H1 (cell line): ENCODE measurements around the gene APC2. TPM values are rescaled to one million over a fixed set of nuclear protein-coding genes. Genes with fewer than 3 reads are reported as not detected.

Experiments
- BRCA1 ChIP-seq: IDR thresholded peaks from 2 replicates; pipeline ENCODE4 v1.6.1; 2012; ENCODE audit warnings: low read depth, low read length, improper control_type of control experiment
- CREB1 ChIP-seq: IDR thresholded peaks from 2 replicates; pipeline ENCODE4 v1.6.1; 2012; ENCODE audit warnings: inconsistent platforms
- CTCF ChIP-seq, 3 experiments: IDR thresholded peaks; 1 replicate in 2 of 3; 2 replicates in 1 of 3; pipeline versions ENCODE4 v1.5.1 to v1.6.1; 2011; ENCODE audit warnings: low read length in 3 of 3, mild to moderate bottlenecking in 3 of 3, inconsistent platforms in 2 of 3, low read depth in 1 of 3, moderate library complexity in 1 of 3; ENCODE audit not compliant: insufficient read depth in 1 of 3; ENCODE audit errors: control extremely low read depth in 1 of 3
- KDM5A ChIP-seq: fragments of 200-600 bp; IDR thresholded peaks from 2 replicates; pipeline ENCODE4 v1.7.1; 2012; ENCODE audit warnings: mild to moderate bottlenecking, low read length, inconsistent platforms, mixed read lengths
- POLR2A ChIP-seq, 2 experiments: IDR thresholded peaks; 1 replicate in 1 of 2; 2 replicates in 1 of 2; pipeline ENCODE4 v1.6.1; 2011; ENCODE audit warnings: low read depth in 2 of 2, low read length in 2 of 2, mild to moderate bottlenecking in 2 of 2; ENCODE audit errors: control extremely low read depth in 1 of 2
- SIN3A ChIP-seq, 2 experiments: IDR thresholded peaks in 1 of 2; conservative IDR thresholded peaks in 1 of 2; 2 replicates each; pipeline ENCODE4 v1.6.1; 2011 to 2012; ENCODE audit warnings: low read length in 2 of 2, improper control_type of control experiment in 1 of 2, low read depth in 1 of 2, mild to moderate bottlenecking in 1 of 2
- TEAD4 ChIP-seq: IDR thresholded peaks from 2 replicates; pipeline ENCODE4 v1.6.1; 2012; ENCODE audit warnings: low read depth, low read length, inconsistent platforms, mixed read lengths
- YY1 ChIP-seq: IDR thresholded peaks from 2 replicates; pipeline ENCODE4 v1.6.1; 2011; ENCODE audit warnings: low read depth, mild to moderate bottlenecking, low read length
- polyA plus RNA-seq, 7 experiments: library from polyadenylated mRNA; depleted of rRNA in 3 of 7; stranded (reverse) in 5 of 7; unstranded in 2 of 7; fragments of >200 nt in 5 of 7; fragments of 200-250 nt in 2 of 7; gene quantifications; 1 replicate in 5 of 7; 2 replicates in 1 of 7; 4 replicates in 1 of 7; pipeline versions ENCODE4 v1.2.1 to v1.2.3, GENCODE V29; 2011 to 2013; ENCODE audit warnings: missing spikeins in 2 of 7, mixed read lengths in 2 of 7
- total RNA-seq: library from RNA; stranded (reverse); fragmentation: NEBNext Ultra II Directional; extraction: Animal tissue kit (Norgen Biotek cat#: 25700); gene quantifications from 2 replicates; pipeline ENCODE4 v1.2.1, GENCODE V29; 2021
- TF ChIP-seq, protein P1 (sequence below): IDR thresholded peaks from 2 replicates; pipeline ENCODE4 v1.6.1; 2011; ENCODE audit warnings: low read depth, mild to moderate bottlenecking, low read length; ENCODE audit not compliant: insufficient read depth

The APC2 gene
- total and polyA plus RNA-seq, 2 of the 8 experiments (the other 6 are each of a cell fraction or from before 2014, with no cell fraction given) = 1.3 to 4.1 TPM

GRCh38 chr19:1416014-1416841 lies 33.7 kb upstream of the APC2 start (continued):
- TF ChIP-seq SIN3A (conservative IDR thresholded peaks at IDR 0.05 in 1 of 2, IDR thresholded peaks at IDR 0.05 in 1 of 2; ENCODE audit: low read depth in 1 of 2, low read length in 2 of 2) = no peak
- no peak for TF ChIP-seq CREB1
- no peak for TF ChIP-seq POLR2A (IDR thresholded peaks at IDR 0.05; ENCODE audit: control extremely low read depth in 1 of 2, low read depth in 2 of 2, low read length in 2 of 2)
- TF ChIP-seq, protein P1, sequence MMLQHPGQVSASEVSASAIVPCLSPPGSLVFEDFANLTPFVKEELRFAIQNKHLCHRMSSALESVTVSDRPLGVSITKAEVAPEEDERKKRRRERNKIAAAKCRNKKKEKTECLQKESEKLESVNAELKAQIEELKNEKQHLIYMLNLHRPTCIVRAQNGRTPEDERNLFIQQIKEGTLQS = no peak
- no peak for TF ChIP-seq TEAD4
- TF ChIP-seq YY1 = no peak
- no peak for TF ChIP-seq KDM5A
- no peak for TF ChIP-seq CTCF (IDR thresholded peaks at IDR 0.05; ENCODE audit: control extremely low read depth in 1 of 3, insufficient read depth in 1 of 3, low read depth in 1 of 3, low read length in 3 of 3)
- no peak for TF ChIP-seq BRCA1
